ENCODE data around the gene TRIM62.

The TRIM62 gene

DNA sequence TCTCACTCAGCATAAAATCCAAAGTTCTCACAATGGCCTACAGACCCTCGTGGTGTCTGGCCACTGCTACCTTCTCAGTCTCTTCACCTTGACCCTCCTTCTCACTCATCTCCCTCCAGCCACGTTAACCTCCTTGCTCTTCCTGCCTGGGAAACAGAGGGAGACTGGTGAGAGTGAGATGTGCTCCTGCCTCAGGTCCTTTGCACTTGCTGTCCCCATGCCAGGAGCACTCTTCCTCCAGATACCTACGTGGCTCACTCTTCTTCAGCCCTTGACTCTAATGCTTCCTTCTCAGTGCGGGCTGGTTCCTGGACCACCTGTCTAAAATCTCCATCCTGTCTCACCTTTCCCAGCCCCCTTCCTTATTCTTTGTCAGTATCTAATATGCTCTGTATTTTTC, 24.7 kb downstream of the TRIM62 start:
- TF ChIP-seq, protein P1, sequence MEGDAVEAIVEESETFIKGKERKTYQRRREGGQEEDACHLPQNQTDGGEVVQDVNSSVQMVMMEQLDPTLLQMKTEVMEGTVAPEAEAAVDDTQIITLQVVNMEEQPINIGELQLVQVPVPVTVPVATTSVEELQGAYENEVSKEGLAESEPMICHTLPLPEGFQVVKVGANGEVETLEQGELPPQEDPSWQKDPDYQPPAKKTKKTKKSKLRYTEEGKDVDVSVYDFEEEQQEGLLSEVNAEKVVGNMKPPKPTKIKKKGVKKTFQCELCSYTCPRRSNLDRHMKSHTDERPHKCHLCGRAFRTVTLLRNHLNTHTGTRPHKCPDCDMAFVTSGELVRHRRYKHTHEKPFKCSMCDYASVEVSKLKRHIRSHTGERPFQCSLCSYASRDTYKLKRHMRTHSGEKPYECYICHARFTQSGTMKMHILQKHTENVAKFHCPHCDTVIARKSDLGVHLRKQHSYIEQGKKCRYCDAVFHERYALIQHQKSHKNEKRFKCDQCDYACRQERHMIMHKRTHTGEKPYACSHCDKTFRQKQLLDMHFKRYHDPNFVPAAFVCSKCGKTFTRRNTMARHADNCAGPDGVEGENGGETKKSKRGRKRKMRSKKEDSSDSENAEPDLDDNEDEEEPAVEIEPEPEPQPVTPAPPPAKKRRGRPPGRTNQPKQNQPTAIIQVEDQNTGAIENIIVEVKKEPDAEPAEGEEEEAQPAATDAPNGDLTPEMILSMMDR (conservative IDR thresholded peaks at IDR 0.05; ENCODE audit: low read length), result no peak
- no peak for TF ChIP-seq EZH2phosphoT487 (IDR thresholded peaks at IDR 0.05; ENCODE audit: borderline replicate concordance)
- H2AFZ ChIP-seq (ENCODE audit: low read length), result no peak overlapping the region

DNA sequence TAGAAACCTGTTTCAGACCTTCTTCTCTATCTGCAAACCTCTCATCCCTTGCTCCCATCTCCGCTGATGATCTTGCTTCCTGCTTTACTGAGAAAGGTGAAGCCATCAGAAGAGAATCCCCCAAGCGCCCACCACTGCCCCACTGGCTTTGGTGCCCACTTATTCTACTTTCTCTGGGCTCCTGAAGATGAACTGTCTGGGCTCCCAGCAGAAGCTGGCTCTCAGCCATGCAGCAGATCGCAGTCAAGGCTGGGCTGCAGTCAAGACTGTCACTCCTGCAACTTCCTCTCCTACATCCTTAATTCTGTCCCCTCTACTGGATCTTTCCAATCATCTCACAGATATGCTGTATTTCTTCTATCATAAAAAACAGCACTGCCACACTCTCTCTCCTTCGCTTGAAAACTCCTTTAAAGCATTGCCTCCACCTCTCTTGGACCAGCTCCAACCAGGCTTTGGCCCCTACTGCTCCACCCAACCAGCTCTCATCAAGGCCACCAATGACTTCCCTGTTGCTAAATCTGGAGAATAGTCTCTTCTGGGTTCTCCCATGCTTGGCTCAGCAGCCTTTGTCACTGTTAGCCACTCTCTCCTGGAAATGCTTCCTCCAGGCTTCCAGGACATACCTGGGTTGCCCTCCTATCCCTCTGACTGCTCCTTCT, 25.8 kb downstream of the TRIM62 start:
- no peak overlapping the region for H3K9ac ChIP-seq (ENCODE audit: low read depth, low read length, poor library complexity, severe bottlenecking)
- H3K4me2 ChIP-seq (ENCODE audit: low read depth, low read length, poor library complexity, severe bottlenecking), result no peak overlapping the region
- TF ChIP-seq EZH2phosphoT487 (IDR thresholded peaks at IDR 0.05; ENCODE audit: borderline replicate concordance), result no peak
- TF ChIP-seq, protein P1 (conservative IDR thresholded peaks at IDR 0.05; ENCODE audit: low read length), result no peak
- no peak overlapping the region for H3K4me3 ChIP-seq (ENCODE audit: low read length, poor library complexity, severe bottlenecking)
- no peaks in the 10 kb centered on the region for H3K9me3 ChIP-seq (ENCODE audit: insufficient read depth, low read depth, low read length)
- H3K4me1 ChIP-seq (ENCODE audit: insufficient read depth, low read length, poor library complexity, severe bottlenecking), result peaks cover 21% of the 10 kb centered on the region
- no peaks in the 10 kb centered on the region for H3F3A ChIP-seq (ENCODE audit: low read depth)
- H3K9me2 ChIP-seq (replicated peaks; ENCODE audit: low read depth, low read length), result no peaks in the 10 kb centered on the region
- H3K27me3 ChIP-seq (ENCODE audit: insufficient read depth, low read length, poor library complexity, severe bottlenecking), result no peaks in the 10 kb centered on the region
- no peaks in the 10 kb centered on the region for H4K20me1 ChIP-seq (ENCODE audit: insufficient read depth, low read length, poor library complexity, severe bottlenecking)
- H3K79me2 ChIP-seq (ENCODE audit: insufficient read depth, low read length), result no peaks in the 10 kb centered on the region
- peaks cover 6% of the 10 kb centered on the region; the same call in 1 of the 2 replicates for H3K36me3 ChIP-seq (ENCODE audit: insufficient read depth, low read length)
- H2AFZ ChIP-seq (ENCODE audit: low read length), result no peak overlapping the region

More for the DNA sequence above, 24.7 kb downstream of the TRIM62 start:
- Histone ChIP-seq H3K4me1 (ENCODE audit: insufficient read depth, low read length, poor library complexity, severe bottlenecking) (peaks cover 13% of the 10 kb centered on the region), H3K36me3 (ENCODE audit: insufficient read depth, low read length) (peaks cover 6% of the 10 kb centered on the region; the same call in 1 of the 2 replicates), H3K4me2 (ENCODE audit: low read depth, low read length, poor library complexity, severe bottlenecking) (no peak overlapping the region), H3F3A (ENCODE audit: low read depth) (no peaks in the 10 kb centered on the region), H3K9me3 (ENCODE audit: insufficient read depth, low read depth, low read length) (no peaks in the 10 kb centered on the region), H3K9me2 (replicated peaks; ENCODE audit: low read depth, low read length) (no peaks in the 10 kb centered on the region), H3K4me3 (ENCODE audit: low read length, poor library complexity, severe bottlenecking) (no peak overlapping the region), H4K20me1 (ENCODE audit: insufficient read depth, low read length, poor library complexity, severe bottlenecking) (no peaks in the 10 kb centered on the region), H3K9ac (ENCODE audit: low read depth, low read length, poor library complexity, severe bottlenecking) (no peak overlapping the region), H3K79me2 (ENCODE audit: insufficient read depth, low read length) (no peaks in the 10 kb centered on the region), H3K27me3 (ENCODE audit: insufficient read depth, low read length, poor library complexity, severe bottlenecking) (no peaks in the 10 kb centered on the region)

DNA sequence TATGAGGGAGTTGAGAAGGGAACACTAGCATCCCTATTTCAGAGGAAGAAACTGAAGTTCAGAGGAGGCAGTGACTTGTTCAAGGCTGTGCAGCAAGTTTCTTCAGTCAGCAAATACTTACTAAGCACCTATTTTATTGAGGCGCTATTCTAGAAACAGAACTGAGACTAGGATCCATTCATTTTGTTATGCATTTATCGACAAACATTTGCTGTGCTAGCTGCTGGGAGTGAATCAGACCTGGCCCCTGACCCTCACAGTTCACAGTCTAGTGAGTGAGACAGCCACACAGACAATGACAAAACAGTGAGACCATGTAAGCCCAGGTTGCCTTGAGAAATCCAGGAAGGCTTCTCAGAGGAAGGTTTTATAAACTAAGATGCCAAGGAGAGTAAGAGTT, 28.2 kb downstream of the TRIM62 start:
- Histone ChIP-seq H2AFZ (ENCODE audit: low read length) (no peak overlapping the region), H3K4me2 (ENCODE audit: low read depth, low read length, poor library complexity, severe bottlenecking) (peak overlapping the region; percentile 67), H3K9me3 (ENCODE audit: insufficient read depth, low read depth, low read length) (no peaks in the 10 kb centered on the region), H3F3A (ENCODE audit: low read depth) (no peaks in the 10 kb centered on the region), H3K4me1 (ENCODE audit: insufficient read depth, low read length, poor library complexity, severe bottlenecking) (peaks cover 21% of the 10 kb centered on the region), H3K9ac (ENCODE audit: low read depth, low read length, poor library complexity, severe bottlenecking) (peak overlapping the region; percentile 59), H3K4me3 (ENCODE audit: low read length, poor library complexity, severe bottlenecking) (peak overlapping the region; percentile 44), H3K79me2 (ENCODE audit: insufficient read depth, low read length) (no peaks in the 10 kb centered on the region), H3K27me3 (ENCODE audit: insufficient read depth, low read length, poor library complexity, severe bottlenecking) (no peaks in the 10 kb centered on the region), H3K9me2 (replicated peaks; ENCODE audit: low read depth, low read length) (no peaks in the 10 kb centered on the region), H3K36me3 (ENCODE audit: insufficient read depth, low read length) (peaks cover 6% of the 10 kb centered on the region; the same call in 1 of the 2 replicates), H4K20me1 (ENCODE audit: insufficient read depth, low read length, poor library complexity, severe bottlenecking) (no peaks in the 10 kb centered on the region)
- TF ChIP-seq EZH2phosphoT487 (IDR thresholded peaks at IDR 0.05; ENCODE audit: borderline replicate concordance), result no peak
- TF ChIP-seq, protein P1 (conservative IDR thresholded peaks at IDR 0.05; ENCODE audit: low read length), result no peak

All from Loucy (cell line).